ENCODE measurements around the gene RBM44. TPM values are rescaled to one million over a fixed set of nuclear protein-coding genes. Genes with fewer than 3 reads are reported as not detected.
"Not testable (repeated sequence)": the region's sequence is repeated elsewhere in the genome, so short reads cannot be mapped to it uniquely, and the experiment has no call there.

RBM44 gene
- total RNA-seq, 2 donors from 2014 or later = 0.38 to 0.47 TPM

- DNase-seq (no peak), ATAC-seq (no peak)
- intact Hi-C loops (cut with DNase I) = no loop called here
These were observed 35.0 kb downstream of the RBM44 start for GRCh38 chr2:237833546-237833945.

- intact Hi-C loops (cut with DNase I) = no loop called here
- ATAC-seq (no peak), DNase-seq (no peak)
These were observed 36.8 kb downstream of the RBM44 start for GRCh38 chr2:237835372-237835771.

GRCh38 chr2:237841051-237841450 lies 42.5 kb downstream of the RBM44 start:
- no peak for ATAC-seq
- no peak for DNase-seq
- intact Hi-C loops (cut with DNase I) = no loop called here

GRCh38 chr2:237848940-237849339 lies 50.4 kb downstream of the RBM44 start:
- intact Hi-C loops (cut with DNase I); ATAC-seq; DNase-seq: not testable (repeated sequence)

GRCh38 chr2:237854295-237854694 lies 55.7 kb downstream of the RBM44 start:
- intact Hi-C loops (cut with DNase I) = loop anchor here in 1 of 2 donors (10.0 kb wide), 1 partner anchor 191 kb away; no protein-coding TSS in a partner anchor
- ATAC-seq (no peak), DNase-seq (no peak)

GRCh38 chr2:237857791-237858190 lies 59.2 kb downstream of the RBM44 start:
- DNase-seq (no peak), ATAC-seq (no peak)
- intact Hi-C loops (cut with DNase I) = loop anchor here (5.0 to 10.0 kb wide), 3 partner anchors 187 to 405 kb away; partner anchors contain the start of gene KLHL30 (in 1 of the 2)

- intact Hi-C loops (cut with DNase I) = loop anchor here (5.0 to 10.0 kb wide), 3 partner anchors 186 to 404 kb away; partner anchors contain the start of gene KLHL30 (in 1 of the 2)
- DNase-seq (peak; percentile 67), ATAC-seq (peak; percentile 82 to 86)
These were observed 59.9 kb downstream of the RBM44 start for GRCh38 chr2:237858294-237859081.

- ATAC-seq (no peak), DNase-seq (no peak)
- intact Hi-C loops (cut with DNase I) = loop anchor here (5.0 to 10.0 kb wide), 3 partner anchors 186 to 403 kb away; partner anchors contain the start of gene KLHL30 (in 1 of the 2)
These were observed 60.5 kb downstream of the RBM44 start for GRCh38 chr2:237859082-237859433.

GRCh38 chr2:237859533-237860272 lies 61.1 kb downstream of the RBM44 start, which contains the start of gene RAMP1:
RAMP1 (plus strand) TSS chr2:237859623; CDS start chr2:237859676, 53 bp downstream.
- intact Hi-C loops (cut with DNase I) = loop anchor here (5.0 to 10.0 kb wide), 3 partner anchors 185 to 403 kb away; partner anchors contain the start of gene KLHL30 (in 1 of the 2)
- DNase-seq = no peak
- peak; percentile 62 to 77 for ATAC-seq

GRCh38 chr2:237860273-237860935 lies 61.8 kb downstream of the RBM44 start:
- ATAC-seq = no peak
- intact Hi-C loops (cut with DNase I) = no loop called here
- DNase-seq = no peak

- intact Hi-C loops (cut with DNase I) = no loop called here
- DNase-seq = no peak
- ATAC-seq = no peak
These were observed 63.4 kb downstream of the RBM44 start for GRCh38 chr2:237861875-237862527.

GRCh38 chr2:237862528-237862895 lies 63.9 kb downstream of the RBM44 start:
- ATAC-seq = no peak
- intact Hi-C loops (cut with DNase I) = no loop called here
- DNase-seq = no peak

GRCh38 chr2:237863102-237863511 lies 64.5 kb downstream of the RBM44 start:
- intact Hi-C loops (cut with DNase I) = no loop called here
- DNase-seq = no peak
- no peak for ATAC-seq

- ATAC-seq (peak in 1 of 2 donors; percentile 20), DNase-seq (no peak)
- intact Hi-C loops (cut with DNase I) = no loop called here
These were observed 65.3 kb downstream of the RBM44 start for GRCh38 chr2:237863689-237864443.

- intact Hi-C loops (cut with DNase I) = no loop called here
These were observed 65.9 kb downstream of the RBM44 start for GRCh38 chr2:237864444-237864931.

GRCh38 chr2:237864940-237865622 lies 66.5 kb downstream of the RBM44 start:
- ATAC-seq = peak; percentile 42 to 75
- no peak for DNase-seq
- intact Hi-C loops (cut with DNase I) = no loop called here

More at GRCh38 chr2:237864444-237864931, 65.9 kb downstream of the RBM44 start:
- ATAC-seq (peak in 1 of 2 donors; percentile 2), DNase-seq (no peak)

- DNase-seq (no peak), ATAC-seq (peak in 1 of 2 donors; percentile 3)
- intact Hi-C loops (cut with DNase I) = no loop called here
These were observed 67.1 kb downstream of the RBM44 start for GRCh38 chr2:237865623-237866041.
